GM12891 (cell line): ENCODE results near the gene ATP8A2.
"Not testable (repeated sequence)": the region's sequence is repeated elsewhere in the genome, so short reads cannot be mapped to it uniquely, and the experiment has no call there.

Experiments used
- DNase-seq: peaks from one replicate; pipeline ENCODE4 v3.0.0; 2011; ENCODE audit warnings: low spot score; ENCODE audit not compliant: insufficient read length
- FAIRE-seq: peaks from 2 replicates; lab custom pipeline; 2011; peaks lifted over from hg19 to GRCh38; lab: Jason Lieb, UNC
- PAX5 ChIP-seq: IDR thresholded peaks from 2 replicates; pipeline ENCODE4 v1.6.1; 2011; ENCODE audit warnings: low read length, moderate library complexity, mild to moderate bottlenecking; ENCODE audit not compliant: insufficient read depth, severe bottlenecking
- POLR2A ChIP-seq: IDR thresholded peaks from 2 replicates; pipeline ENCODE4 v1.6.1; 2011; ENCODE audit warnings: low read depth, low read length, control low read depth
- POLR2AphosphoS5 ChIP-seq: IDR thresholded peaks from 2 replicates; pipeline ENCODE4 v1.6.1; 2011; ENCODE audit warnings: low read depth, low read length, control low read depth
- POU2F2 ChIP-seq: IDR thresholded peaks from 2 replicates; pipeline ENCODE4 v1.6.1; 2011; ENCODE audit warnings: low read depth, mild to moderate bottlenecking, control low read depth, low read length, moderate library complexity
- SPI1 ChIP-seq: IDR thresholded peaks from 2 replicates; pipeline ENCODE4 v1.6.1; 2011; ENCODE audit warnings: low read depth, low read length, control low read depth
- TAF1 ChIP-seq: IDR thresholded peaks from 2 replicates; pipeline ENCODE4 v1.6.1; 2011; ENCODE audit warnings: low read depth, low read length, control low read depth

The ATP8A2 gene

DNA sequence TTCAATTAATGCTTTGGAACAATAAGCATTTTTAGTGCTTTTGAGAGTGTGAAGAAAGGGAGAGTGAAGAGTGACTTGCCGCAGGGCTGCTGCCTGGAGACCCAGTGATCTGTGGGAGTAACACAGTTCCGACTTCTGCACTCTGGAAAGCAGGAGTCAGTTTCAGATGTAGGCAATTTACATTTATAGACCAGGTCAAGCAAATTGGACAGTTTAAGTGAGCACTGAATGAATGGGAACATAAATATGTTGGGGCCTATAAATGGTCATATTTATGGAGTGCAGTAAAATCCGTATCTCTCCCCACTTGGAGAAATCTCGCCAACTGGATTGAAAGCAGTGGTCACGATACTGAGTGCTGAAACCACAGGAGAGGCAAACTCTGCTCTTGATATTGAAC is 689.5 kb downstream of the ATP8A2 start:
- DNase-seq, result no peak
- FAIRE-seq, result no peak

DNA sequence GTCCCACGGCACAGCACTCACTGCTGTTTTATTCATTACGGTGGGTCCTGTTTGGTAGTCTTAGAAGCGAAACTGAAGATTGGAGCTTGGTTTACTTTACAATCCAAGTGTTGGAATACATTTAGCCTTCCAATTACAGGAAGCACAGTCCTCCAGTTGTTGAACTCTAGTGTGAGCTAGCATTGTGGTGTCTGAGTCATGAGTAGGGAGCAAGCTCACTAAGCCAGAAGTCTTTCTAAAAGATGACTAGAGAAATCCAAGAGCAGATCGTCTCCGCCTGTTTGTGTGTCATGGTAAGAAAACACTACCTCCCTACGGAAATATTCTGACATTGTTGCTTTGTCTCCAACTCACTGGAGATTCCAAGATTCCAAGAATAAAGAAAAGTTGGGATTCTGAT is 690.2 kb downstream of the ATP8A2 start:
- no peak for DNase-seq
- no peak for TF ChIP-seq POU2F2
- FAIRE-seq, result no peak

More for the DNA sequence above, 689.5 kb downstream of the ATP8A2 start:
- TF ChIP-seq POU2F2 (no peak), SPI1 (no peak), POLR2AphosphoS5 (no peak), TAF1 (no peak), POLR2A (no peak), PAX5 (no peak)

- DNase-seq (no peak), FAIRE-seq (no peak)
- TF ChIP-seq TAF1, result no peak
- TF ChIP-seq POLR2AphosphoS5, result no peak
- TF ChIP-seq PAX5, result no peak
- TF ChIP-seq POU2F2, result no peak
- TF ChIP-seq POLR2A, result no peak
- no peak for TF ChIP-seq SPI1
These were observed 691.2 kb downstream of the ATP8A2 start for GRCh38 chr13:26062853-26063444.

DNA sequence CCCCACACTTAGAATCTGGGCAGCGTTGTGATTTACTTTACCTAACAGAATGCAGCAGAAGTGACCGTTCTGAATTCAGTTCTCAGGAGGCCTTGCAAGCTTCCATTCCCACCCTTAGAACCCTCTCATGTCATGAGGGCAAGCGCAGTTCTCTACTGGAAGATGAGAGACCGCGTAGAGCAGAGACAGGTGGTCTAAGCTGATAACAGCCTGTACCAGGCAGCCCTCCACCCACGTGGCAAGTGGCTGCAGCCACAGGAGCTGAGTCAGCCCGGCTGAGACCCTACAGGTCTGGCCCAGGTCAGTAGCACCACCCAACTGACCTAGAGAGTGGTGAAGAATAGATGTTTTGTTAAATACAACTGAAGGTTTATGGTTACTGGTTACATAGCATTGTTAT is 694.7 kb downstream of the ATP8A2 start:
- not testable (repeated sequence) for DNase-seq, FAIRE-seq

DNA sequence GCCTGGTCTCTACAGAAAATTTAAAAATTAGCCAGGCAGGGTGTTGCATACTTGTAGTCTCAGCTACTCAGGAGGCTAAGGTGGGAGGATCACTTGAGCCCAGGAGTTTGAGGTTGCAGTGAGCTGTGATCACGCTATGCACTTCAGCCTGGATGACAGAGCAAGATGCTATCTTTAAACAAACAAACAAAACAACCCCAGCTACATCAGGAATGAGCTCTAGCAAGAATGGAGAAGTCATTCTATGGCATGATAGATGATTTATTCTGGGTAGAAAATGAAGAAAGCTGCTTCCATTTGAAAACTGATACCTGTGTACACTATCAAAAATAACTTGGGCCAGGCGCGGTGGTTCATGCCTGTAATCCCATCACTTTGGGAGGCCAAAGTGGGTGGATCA is 695.8 kb downstream of the ATP8A2 start:
- TF ChIP-seq TAF1 (no peak), PAX5 (no peak), POU2F2 (no peak), SPI1 (no peak), POLR2A (no peak), POLR2AphosphoS5 (no peak)
- DNase-seq (no peak), FAIRE-seq (no peak)

DNA sequence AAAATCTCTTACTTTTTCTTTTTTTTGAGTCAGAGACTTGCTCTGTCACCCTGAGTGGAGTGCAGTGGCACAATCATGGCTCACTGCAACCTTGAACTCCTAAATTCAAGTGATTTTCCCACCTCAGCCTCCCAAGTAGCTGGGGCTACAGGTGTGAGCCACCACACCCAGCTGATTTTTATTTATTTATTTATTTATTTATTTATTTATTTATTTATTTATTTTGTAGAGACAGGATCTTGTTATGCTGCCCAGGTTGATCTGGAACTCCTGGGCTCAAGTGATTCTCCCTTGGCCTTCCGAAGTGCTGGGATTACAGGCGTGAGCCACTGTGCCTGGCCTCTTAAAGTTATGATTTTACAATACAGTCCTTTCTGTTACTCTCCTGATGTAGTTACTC is 696.6 kb downstream of the ATP8A2 start:
- not testable (repeated sequence) for FAIRE-seq

DNA sequence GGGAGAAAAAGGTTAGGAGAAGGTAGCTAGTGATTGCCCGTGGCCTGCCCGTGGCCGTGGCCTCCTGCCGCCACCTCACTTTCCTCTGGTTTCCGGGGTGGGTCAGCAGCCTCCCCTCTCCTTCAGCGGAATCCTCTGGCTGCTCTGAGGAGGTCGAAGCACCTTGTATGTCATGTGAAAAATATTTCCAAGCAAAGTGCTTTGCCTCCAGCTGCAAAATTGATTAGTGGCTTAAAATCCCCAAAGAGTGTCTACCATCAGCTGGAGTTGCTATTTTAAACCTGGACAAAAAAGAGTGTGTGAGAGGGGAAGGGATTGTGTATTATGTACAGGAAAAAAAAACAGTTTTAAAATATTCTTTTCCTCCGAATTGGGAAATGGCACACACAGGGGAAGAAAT is 697.9 kb downstream of the ATP8A2 start:
- not testable (repeated sequence) for FAIRE-seq, DNase-seq

More for the DNA sequence above, 696.6 kb downstream of the ATP8A2 start:
- not testable (repeated sequence) for DNase-seq

- TF ChIP-seq SPI1 (no peak), PAX5 (no peak), POLR2A (no peak), POU2F2 (no peak), POLR2AphosphoS5 (no peak), TAF1 (no peak)
- DNase-seq (no peak), FAIRE-seq (no peak)
These were observed 699.9 kb downstream of the ATP8A2 start for GRCh38 chr13:26071691-26072090.

DNA sequence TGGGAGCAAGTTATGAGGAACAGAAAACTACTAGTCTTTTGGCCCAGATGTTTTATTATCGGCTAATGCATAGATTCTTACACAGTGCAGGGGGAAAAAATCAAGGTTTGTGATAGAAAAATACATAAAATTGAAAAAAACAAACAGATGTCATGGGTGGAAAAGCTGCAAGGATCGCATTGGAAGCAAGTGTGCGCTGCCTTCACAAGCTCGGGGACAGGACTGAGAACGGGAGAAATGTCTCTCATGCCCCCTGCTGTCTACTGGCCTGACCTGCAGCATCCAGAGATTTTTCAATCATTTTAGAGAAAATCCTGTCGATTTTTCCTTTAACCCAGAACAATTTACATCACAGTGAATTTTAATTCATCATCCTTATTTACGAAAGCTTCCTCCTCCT is 700.6 kb downstream of the ATP8A2 start:
- DNase-seq, result not testable (repeated sequence)
- peak; percentile 98 for FAIRE-seq

- no peak for TF ChIP-seq POLR2AphosphoS5
- TF ChIP-seq POLR2A, result no peak
- TF ChIP-seq PAX5, result no peak
- no peak for TF ChIP-seq POU2F2
- TF ChIP-seq TAF1, result no peak
- no peak for TF ChIP-seq SPI1
- no peak for DNase-seq
- no peak for FAIRE-seq
These were observed 702.9 kb downstream of the ATP8A2 start for GRCh38 chr13:26074706-26075105.
